ENCODE data around the gene EPN3.

- TF ChIP-seq CTCF (IDR thresholded peaks at IDR 0.05) (no peak), POLR2A (IDR thresholded peaks at IDR 0.05) (no peak), POLR2AphosphoS5 (IDR thresholded peaks at IDR 0.05) (no peak), EP300 (IDR thresholded peaks at IDR 0.05) (no peak)
Observed at GRCh38 chr17:50593321-50593720, 60.8 kb downstream of the EPN3 start.
